SK-N-SH (cell line): Measurements from ENCODE around the gene METTL17.

Source experiments
- EZH2phosphoT487 ChIP-seq: fragments of 200-600 bp; sonication (generic); IDR thresholded peaks from 2 replicates; pipeline ENCODE4 v1.6.1; 2017; ENCODE audit warnings: low read depth, mixed run types, mild to moderate bottlenecking, antibody characterized with exemption, moderate library complexity, borderline replicate concordance
- JUND ChIP-seq: IDR thresholded peaks from 2 replicates; pipeline ENCODE4 v1.4.0; 2012
- MAX ChIP-seq: IDR thresholded peaks from 2 replicates; pipeline ENCODE4 v1.4.0; 2012; ENCODE audit warnings: low read depth
- PBX3 ChIP-seq: IDR thresholded peaks from 2 replicates; pipeline ENCODE4; 2012
- RFX5 ChIP-seq: IDR thresholded peaks from 2 replicates; pipeline ENCODE4 v1.6.1; 2012; ENCODE audit warnings: mild to moderate bottlenecking, improper control_type of control experiment, low read length

- TF ChIP-seq JUND (no peak), EZH2phosphoT487 (no peak), RFX5 (no peak), PBX3 (no peak), MAX (no peak)
These were observed 28.5 kb downstream of the METTL17 start for GRCh38 chr14:21018286-21018685.
